K562 (cell line): Measurements from ENCODE around the gene EPB41L1. TPM values are rescaled to one million over a fixed set of nuclear protein-coding genes. Genes with fewer than 3 reads are reported as not detected.

Experiments used
- ATAC-seq: fragments of 200-7000 bp; cut with Tn5 transposase; 3 replicates; pipeline ENCODE4 v1.9.1; 2020; ENCODE audit warnings: moderate library complexity
- BruUV-seq: library from RNA; stranded (reverse); fragments of 400-500 nt; replicated peaks from 2 replicates; lab custom pipeline; 2021; lab: Mats Ljungman, UMichigan
- CTCF ChIA-PET: fragments of 300-600 bp; formaldehyde crosslinking; extraction: SDS; loops from one replicate; lab custom pipeline; 2021; ENCODE audit warnings: low intra/inter-chr PET ratio; lab: Yijun Ruan, JAX
- POLR2A ChIA-PET: fragments of 300-600, 350-650 bp; sonication (Branson Sonifier 250); formaldehyde crosslinking; extraction: SDS; loops from one replicate; lab custom pipeline; 2021; ENCODE audit warnings: antibody characterized with exemption, inconsistent platforms; lab: Yijun Ruan, JAX
- DNase-seq, 4 experiments: peaks; one replicate each; pipeline versions ENCODE4 v3.0.0 to v3.0.0-alpha.2; 2011 to 2018; ENCODE audit warnings: low spot score in 3 of 4, mixed read lengths in 3 of 4; ENCODE audit errors: extremely low read depth in 1 of 4
- FAIRE-seq: peaks from 2 replicates; lab custom pipeline; 2011; peaks lifted over from hg19 to GRCh38; lab: Jason Lieb, UNC
- H2AFZ ChIP-seq: 2 replicates; pipeline ENCODE4 v1.6.0; 2011; ENCODE audit warnings: low read depth, low read length, control low read depth, inconsistent platforms
- H3K27ac ChIP-seq: fragments of 200-600 bp; 3 replicates; pipeline ENCODE4 v1.8.0; 2011; ENCODE audit warnings: low read depth, mild to moderate bottlenecking, control low read depth, inconsistent platforms, low read length, moderate library complexity, mixed read lengths; ENCODE audit errors: extremely low read depth
- H3K27me3 ChIP-seq, 2 experiments: fragments of 300-600 bp in 1 of 2; 2 replicates in 1 of 2; 3 replicates in 1 of 2; pipeline versions ENCODE4 v1.6.0 to v1.8.0; 2011; ENCODE audit warnings: inconsistent platforms in 2 of 2, low read length in 2 of 2, mild to moderate bottlenecking in 1 of 2, mixed read lengths in 1 of 2, moderate library complexity in 1 of 2; ENCODE audit not compliant: control insufficient read depth in 2 of 2, insufficient read depth in 2 of 2
- H3K36me3 ChIP-seq: fragments of 300-600 bp; 3 replicates; pipeline ENCODE4 v1.8.0; 2011; ENCODE audit warnings: mild to moderate bottlenecking, low read length, inconsistent platforms; ENCODE audit not compliant: control insufficient read depth, insufficient read depth
- H3K4me1 ChIP-seq, 2 experiments: fragments of 200-600 bp in 1 of 2; replicated peaks in 1 of 2; 2 replicates in 1 of 2; 3 replicates in 1 of 2; pipeline versions ENCODE4 v1.5.1 to v1.8.0; 2011; ENCODE audit warnings: inconsistent platforms in 2 of 2, low read length in 2 of 2, mild to moderate bottlenecking in 1 of 2, mixed read lengths in 1 of 2, moderate library complexity in 1 of 2; ENCODE audit not compliant: control insufficient read depth in 2 of 2, insufficient read depth in 2 of 2
- H3K4me2 ChIP-seq: 2 replicates; pipeline ENCODE4 v1.6.1; 2011; ENCODE audit warnings: low read length, control low read depth, inconsistent platforms, mixed read lengths; ENCODE audit not compliant: insufficient read depth
- H3K4me3 ChIP-seq: fragments of 200-600 bp; sonication (generic), shearing (Covaris generic); 2 replicates; pipeline ENCODE4 v1.5.1; 2016; ENCODE audit warnings: control low read depth, inconsistent platforms
- H3K79me2 ChIP-seq: fragments of 200-600 bp; 3 replicates; pipeline ENCODE4 v1.8.0; 2011; ENCODE audit warnings: low read length, inconsistent platforms; ENCODE audit not compliant: control insufficient read depth, insufficient read depth
- H3K9ac ChIP-seq, 2 experiments: 2 replicates each; pipeline versions ENCODE4 v1.6.0 to v1.6.1; 2011; ENCODE audit warnings: low read depth in 2 of 2, low read length in 2 of 2, control low read depth in 1 of 2, inconsistent platforms in 1 of 2, mild to moderate bottlenecking in 1 of 2, mixed read lengths in 1 of 2; ENCODE audit not compliant: insufficient read depth in 1 of 2
- H3K9me1 ChIP-seq: one replicate; pipeline ENCODE4 v1.6.0; 2011; ENCODE audit warnings: inconsistent platforms, mild to moderate bottlenecking, low read length, moderate library complexity; ENCODE audit not compliant: control insufficient read depth, insufficient read depth
- H3K9me3 ChIP-seq: replicated peaks from 2 replicates; pipeline ENCODE4 v1.5.1; 2011; ENCODE audit warnings: low read depth, low read length, inconsistent platforms; ENCODE audit not compliant: control insufficient read depth, insufficient read depth
- H4K20me1 ChIP-seq: replicated peaks from 2 replicates; pipeline ENCODE4 v1.6.1; 2011; ENCODE audit warnings: low read length, inconsistent platforms, mixed read lengths; ENCODE audit not compliant: control insufficient read depth, insufficient read depth
- DLX4 ChIP-seq: fragments of 250-450 bp; sonication (Bioruptor Pico); IDR thresholded peaks from 2 replicates; pipeline ENCODE4 v1.6.1; 2021; ENCODE audit warnings: mild to moderate bottlenecking
- ETV1 ChIP-seq: fragments of 450-650 bp; conservative IDR thresholded peaks from 2 replicates; pipeline ENCODE4 v1.6.1; 2016; ENCODE audit warnings: missing genetic modification characterization, control low read depth, low read depth, missing compliant biosample characterization
- NFATC3 ChIP-seq: fragments of 450-650 bp; IDR thresholded peaks from 2 replicates; pipeline ENCODE4 v1.6.1; 2017; ENCODE audit warnings: mild to moderate bottlenecking
- NFIC ChIP-seq: fragments of 450-650 bp; IDR thresholded peaks from 2 replicates; pipeline ENCODE4 v1.6.1; 2017; ENCODE audit warnings: mild to moderate bottlenecking, inconsistent platforms
- TARDBP ChIP-seq: fragments of 450-650 bp; IDR thresholded peaks from 2 replicates; pipeline ENCODE4 v1.6.1; 2016
- ZFP91 ChIP-seq: sonication (generic); formaldehyde crosslinking; IDR thresholded peaks from 2 replicates; pipeline ENCODE4 v1.8.0; 2022; ENCODE audit warnings: mild to moderate bottlenecking, missing genetic modification reagents
- ZNF699 ChIP-seq: fragments of 250-450 bp; sonication (Bioruptor Pico); IDR thresholded peaks from 2 replicates; pipeline ENCODE4 v1.8.0; 2021; ENCODE audit warnings: mild to moderate bottlenecking, moderate library complexity; ENCODE audit not compliant: insufficient replicate concordance
- WGBS: fragments of 100-300 bp; shearing (Covaris generic); methylation state at CpG from one replicate; pipeline ENCODE4 v1.1.6; 2016; ENCODE audit warnings: low coverage, mixed read lengths; ENCODE audit not compliant: insufficient coverage; ENCODE audit errors: missing lambda C conversion rate; 5-methylcytosine and 5-hydroxymethylcytosine counted together
- in situ Hi-C: fragments of 300-500 bp; cut with MboI; formaldehyde crosslinking; loops from 4 replicates; pipeline ENCODE4 v1.15.0; 2018; ENCODE audit warnings: inconsistent platforms, mixed read lengths
- intact Hi-C: fragments of 100-400 bp; cut with micrococcal nuclease; formaldehyde crosslinking; loops from 2 replicates; pipeline ENCODE4 v1.14.2; 2022
- polyA plus RNA-seq, 8 experiments: library from polyadenylated mRNA; depleted of rRNA in 4 of 8; stranded (reverse) in 5 of 8; unstranded in 3 of 8; fragments of >200 nt; fragmentation: Nextera tagmentation in 2 of 8; fragmentation: Illumina TruSeq in 1 of 8; extraction: Ambion mirVana in 2 of 8; extraction: Trizol in 1 of 8; gene quantifications; 2 replicates each; pipeline versions ENCODE4 v1.2.1 to v1.2.3, GENCODE V29; 2011 to 2014; ENCODE audit warnings: inconsistent platforms in 1 of 8, missing spikeins in 1 of 8
- total RNA-seq, 7 experiments: library from RNA; depleted of rRNA in 6 of 7; stranded (reverse); fragments of >200 nt in 6 of 7; fragmentation: Illumina TruSeq in 2 of 7; extraction: Trizol in 2 of 7; gene quantifications; 2 replicates each; pipeline versions ENCODE4 v1.2.1 to v1.2.3, GENCODE V29; 2011 to 2021; ENCODE audit warnings: low replicate concordance in 1 of 7

The EPB41L1 gene
- total and polyA plus RNA-seq, 9 of the 15 experiments (the other 6 are each of a cell fraction or from before 2014, with no cell fraction given) = 0.11 to 4.3 (median 1.3) TPM

GRCh38 chr20:36193977-36194712, 39.6 kb downstream of the EPB41L1 start:
- Histone ChIP-seq H3K9me3 (no peaks in the 10 kb centered on the region), H3K9ac (no peak overlapping the region), H3K36me3 (no peaks in the 10 kb centered on the region), H3K9me1 (no peaks in the 10 kb centered on the region), H3K27ac (no peak overlapping the region), H3K4me3 (no peak overlapping the region), H3K4me1 (no peaks in the 10 kb centered on the region), H2AFZ (no peak overlapping the region), H3K27me3 (peaks cover 12 to 52% of the 10 kb centered on the region in 2 experiments; a peak in 3 of 5 replicates), H3K79me2 (no peaks in the 10 kb centered on the region), H3K4me2 (no peak overlapping the region), H4K20me1 (peaks cover 3% of the 10 kb centered on the region; the same call in 1 of the 2 replicates)
- intact Hi-C loops = no loop called here
- BruUV-seq = no TSS peak
- ChIA-PET CTCF (no interaction called here), POLR2A (interaction anchor here (0.6 to 1.2 kb wide), 3 partner anchors 11 to 277 kb away, joined by 4 to 6 read pairs (median 5); no protein-coding TSS in a partner anchor)
- ATAC-seq = no peak
- 13% methylated on average over 10 of the region's 10 CpGs for WGBS
- no peak for DNase-seq
- no peak for FAIRE-seq
- TF ChIP-seq TARDBP (no peak), ETV1 (tag) (no peak), NFATC3 (no peak), NFIC (peak; percentile 32; the same call in 1 of the 2 replicates), ZNF699 (CRISPR knock-in tag) (no peak), DLX4 (CRISPR knock-in tag) (no peak), ZFP91 (CRISPR knock-in tag) (no peak)
- in situ Hi-C loops = no loop called here
